ENCODE results near the gene PISD. TPM values are rescaled to one million over a fixed set of nuclear protein-coding genes. Genes with fewer than 3 reads are reported as not detected.

PISD gene
- total RNA-seq, 4 donors from 2014 or later: 21.4 to 34.0 (median 30.6) TPM

DNA sequence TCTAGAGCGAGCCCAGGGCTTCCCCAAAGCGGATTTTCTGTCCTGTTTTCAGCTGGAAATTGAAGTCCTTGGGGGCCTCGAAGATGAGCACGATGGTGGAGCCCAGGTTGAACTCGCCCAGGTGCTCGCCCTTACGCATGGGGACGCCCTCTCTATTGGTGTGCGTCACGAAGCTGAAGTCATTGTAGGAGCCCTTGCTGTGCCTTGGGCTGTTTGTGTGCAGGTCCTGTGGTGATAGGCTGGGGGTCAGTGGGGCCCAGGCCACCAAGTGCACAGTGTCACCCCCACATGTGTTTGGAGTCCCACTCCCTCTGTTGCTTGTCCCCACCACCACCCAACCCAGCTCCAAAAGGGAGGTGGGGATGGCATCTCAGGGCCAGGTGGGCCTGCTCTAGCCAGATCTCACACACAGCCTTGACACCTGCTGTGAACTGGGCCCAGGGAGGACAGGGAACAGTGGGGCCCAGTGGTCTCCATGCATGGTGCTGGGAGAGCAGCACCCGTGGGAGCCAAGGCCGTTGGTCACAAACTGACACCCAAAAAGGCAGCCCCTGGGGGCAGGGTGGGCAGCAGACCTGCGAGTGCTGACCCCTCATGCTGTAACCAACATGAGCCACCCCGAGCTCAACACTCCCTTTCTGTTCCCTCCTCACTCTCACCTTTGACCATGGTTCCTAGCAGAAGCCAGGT is 42.3 kb downstream of the PISD start:
- 85 to 95% methylated on average over 9 to 12 of the region's 14 CpGs for WGBS, 2 donors
- peaks cover 0 to 46% (median 5%) of the 10 kb centered on the region in 3 donors for H3K4me1 ChIP-seq
- H3K27ac ChIP-seq: no peak overlapping the region
- no peaks in the 10 kb centered on the region for H3K27me3 ChIP-seq
- TF ChIP-seq POLR2A (IDR thresholded peaks at IDR 0.05): no peak
- TF ChIP-seq, protein P1, sequence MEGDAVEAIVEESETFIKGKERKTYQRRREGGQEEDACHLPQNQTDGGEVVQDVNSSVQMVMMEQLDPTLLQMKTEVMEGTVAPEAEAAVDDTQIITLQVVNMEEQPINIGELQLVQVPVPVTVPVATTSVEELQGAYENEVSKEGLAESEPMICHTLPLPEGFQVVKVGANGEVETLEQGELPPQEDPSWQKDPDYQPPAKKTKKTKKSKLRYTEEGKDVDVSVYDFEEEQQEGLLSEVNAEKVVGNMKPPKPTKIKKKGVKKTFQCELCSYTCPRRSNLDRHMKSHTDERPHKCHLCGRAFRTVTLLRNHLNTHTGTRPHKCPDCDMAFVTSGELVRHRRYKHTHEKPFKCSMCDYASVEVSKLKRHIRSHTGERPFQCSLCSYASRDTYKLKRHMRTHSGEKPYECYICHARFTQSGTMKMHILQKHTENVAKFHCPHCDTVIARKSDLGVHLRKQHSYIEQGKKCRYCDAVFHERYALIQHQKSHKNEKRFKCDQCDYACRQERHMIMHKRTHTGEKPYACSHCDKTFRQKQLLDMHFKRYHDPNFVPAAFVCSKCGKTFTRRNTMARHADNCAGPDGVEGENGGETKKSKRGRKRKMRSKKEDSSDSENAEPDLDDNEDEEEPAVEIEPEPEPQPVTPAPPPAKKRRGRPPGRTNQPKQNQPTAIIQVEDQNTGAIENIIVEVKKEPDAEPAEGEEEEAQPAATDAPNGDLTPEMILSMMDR (IDR thresholded peaks at IDR 0.05): no peak
- no peak overlapping the region for H3K4me3 ChIP-seq
- no peak for DNase-seq
- H3K9me3 ChIP-seq: no peaks in the 10 kb centered on the region
- peaks cover 24 to 77% (median 31%) of the 10 kb centered on the region in 3 donors for H3K36me3 ChIP-seq
- intact Hi-C loops (cut with DNase I): no loop called here

DNA sequence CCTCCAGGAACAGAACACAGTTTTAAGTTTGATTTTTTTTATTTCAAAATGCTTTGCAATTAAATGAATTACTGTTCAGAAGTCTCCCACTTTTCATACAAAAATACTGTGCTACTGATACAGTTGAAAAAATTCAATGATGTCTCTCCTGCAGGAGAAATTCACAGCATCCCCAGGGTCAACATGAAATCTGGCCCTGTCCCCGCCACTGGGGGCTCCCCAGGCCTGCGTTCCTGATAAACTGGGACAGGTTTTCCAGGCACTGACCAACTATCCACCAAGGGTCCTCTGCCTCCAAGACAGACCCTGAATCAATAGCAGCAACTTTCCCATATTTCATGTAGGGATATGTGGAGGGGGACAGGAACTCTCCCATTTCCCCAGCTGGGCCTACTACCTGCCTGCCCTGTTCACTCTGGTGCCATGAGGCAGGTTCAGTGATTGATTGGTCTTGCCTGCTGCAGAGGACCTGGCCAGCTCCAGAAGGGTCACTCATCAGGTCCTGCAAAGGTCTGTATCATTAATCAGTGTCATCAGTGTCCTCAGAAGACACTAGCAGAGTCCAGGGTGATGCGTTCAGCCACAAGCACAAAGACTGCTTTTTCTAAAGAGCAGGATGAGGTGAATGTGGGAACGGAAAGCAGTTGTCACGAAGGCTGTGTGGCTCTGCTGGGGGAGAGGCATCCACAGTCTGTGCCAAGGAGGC is 43.4 kb downstream of the PISD start:
- WGBS, 2 donors: 84 to 88% methylated on average over 5 of the region's 5 CpGs
- peaks cover 24 to 73% (median 29%) of the 10 kb centered on the region in 3 donors for H3K36me3 ChIP-seq

DNA sequence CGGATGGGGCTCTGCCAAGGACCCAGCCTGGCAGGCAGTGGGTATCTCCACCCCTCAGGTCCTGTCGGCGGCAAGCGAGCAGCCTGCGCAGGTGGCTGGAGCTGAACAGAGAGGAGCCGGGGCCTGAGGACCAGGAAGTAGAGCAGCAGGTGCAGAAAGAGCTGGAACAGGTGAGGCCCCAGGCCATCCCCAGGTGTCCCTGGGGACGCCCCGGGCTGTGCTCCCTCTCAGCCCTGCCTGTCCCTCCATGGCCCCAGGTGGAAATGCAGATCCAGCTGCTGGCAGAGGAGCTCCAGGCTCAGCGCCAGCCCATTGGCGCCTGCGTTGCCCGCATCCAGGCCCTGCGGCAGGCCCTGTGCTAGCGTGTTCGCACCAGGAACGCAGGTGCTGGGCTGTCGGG is 44.0 kb downstream of the PISD start:
- no peak overlapping the region for H3K4me3 ChIP-seq
- peaks cover 0 to 40% (median 0%) of the 10 kb centered on the region in 3 donors for H3K4me1 ChIP-seq
- DNase-seq: no peak
- H3K9me3 ChIP-seq: no peaks in the 10 kb centered on the region
- H3K27ac ChIP-seq: no peak overlapping the region
- peaks cover 24 to 69% (median 28%) of the 10 kb centered on the region in 3 donors for H3K36me3 ChIP-seq
- intact Hi-C loops (cut with DNase I): no loop called here
- no peaks in the 10 kb centered on the region for H3K27me3 ChIP-seq
- WGBS, 2 donors: 33 to 64% methylated on average over 7 to 11 of the region's 17 CpGs
- no peak for TF ChIP-seq POLR2A (IDR thresholded peaks at IDR 0.05)
- TF ChIP-seq, protein P1 (IDR thresholded peaks at IDR 0.05): no peak

More for the DNA sequence above, 43.4 kb downstream of the PISD start:
- TF ChIP-seq, protein P1 (IDR thresholded peaks at IDR 0.05): no peak
- TF ChIP-seq POLR2A (IDR thresholded peaks at IDR 0.05): no peak
- Histone ChIP-seq H3K4me1 (peaks cover 0 to 45% (median 0%) of the 10 kb centered on the region in 3 donors), H3K9me3 (no peaks in the 10 kb centered on the region), H3K27me3 (no peaks in the 10 kb centered on the region), H3K27ac (no peak overlapping the region), H3K4me3 (no peak overlapping the region)
- intact Hi-C loops (cut with DNase I): no loop called here
- no peak for DNase-seq

DNA sequence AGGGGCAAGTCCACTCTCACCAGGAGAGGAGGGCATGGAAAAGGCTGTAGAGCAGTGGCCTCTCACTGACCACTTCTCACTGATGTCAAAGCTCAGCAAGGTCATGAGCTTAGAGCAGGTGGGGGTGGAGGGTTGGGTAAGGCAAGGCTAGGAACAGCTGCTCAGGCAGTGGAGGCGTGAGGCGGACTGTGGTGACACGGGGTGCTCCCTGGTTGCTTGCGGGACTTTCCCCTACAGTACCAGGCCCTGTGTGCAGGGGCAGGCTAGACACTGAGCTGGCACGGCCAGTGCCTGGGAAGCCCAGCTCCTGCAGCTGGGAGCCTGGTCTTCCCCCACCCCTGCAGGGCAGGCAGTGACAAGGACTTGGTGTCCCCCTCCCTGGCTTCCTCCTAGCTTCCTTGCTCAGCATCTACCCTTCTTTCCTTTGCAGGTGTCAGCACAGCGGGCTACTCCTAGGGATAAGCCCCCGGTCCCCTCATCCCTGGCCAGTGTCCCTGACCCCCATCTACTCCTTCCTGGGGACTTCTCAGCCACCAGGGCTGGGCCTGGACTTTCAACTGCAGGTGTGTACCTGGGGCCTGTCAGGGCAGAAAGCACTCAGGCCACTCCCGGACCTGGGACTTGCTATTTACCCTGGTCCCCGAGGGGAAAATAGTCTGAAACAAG is 45.6 kb downstream of the PISD start:
- DNase-seq: no peak
- Histone ChIP-seq H3K27ac (no peak overlapping the region), H3K9me3 (no peaks in the 10 kb centered on the region), H3K36me3 (peaks cover 24 to 60% (median 25%) of the 10 kb centered on the region in 3 donors), H3K27me3 (no peaks in the 10 kb centered on the region), H3K4me3 (no peak overlapping the region), H3K4me1 (peaks cover 0 to 40% (median 0%) of the 10 kb centered on the region in 3 donors)
- 70 to 80% methylated on average over 5 to 7 of the region's 9 CpGs for WGBS, 2 donors
- intact Hi-C loops (cut with DNase I): no loop called here
- TF ChIP-seq, protein P1 (IDR thresholded peaks at IDR 0.05): no peak
- TF ChIP-seq POLR2A (IDR thresholded peaks at IDR 0.05): no peak

DNA sequence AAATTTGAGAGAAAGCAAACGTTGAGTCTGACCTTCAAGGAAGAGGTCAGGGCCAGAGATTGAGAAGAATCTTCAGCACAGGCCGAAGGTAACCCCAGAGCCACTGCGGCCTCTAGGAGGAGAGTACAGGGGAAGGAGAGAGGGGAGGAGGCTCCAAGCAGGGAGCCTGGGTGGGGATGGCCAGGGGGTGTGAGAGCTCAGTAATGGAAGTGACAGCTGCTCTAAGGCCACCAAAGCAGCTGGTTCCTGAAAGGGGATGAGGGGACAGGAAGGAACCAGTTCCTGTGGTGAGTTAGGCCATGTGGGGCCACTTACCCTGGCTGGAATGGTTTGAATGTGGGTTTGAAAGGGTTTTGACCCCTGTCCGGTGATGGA is 46.1 kb downstream of the PISD start:
- intact Hi-C loops (cut with DNase I): no loop called here
- no peaks in the 10 kb centered on the region for H3K9me3 ChIP-seq
- DNase-seq: no peak
- H3K4me3 ChIP-seq: no peak overlapping the region
- H3K27me3 ChIP-seq: no peaks in the 10 kb centered on the region
- peak overlapping the region in 1 of 4 donors; percentile 5 for H3K27ac ChIP-seq
- H3K36me3 ChIP-seq: peaks cover 20 to 60% (median 21%) of the 10 kb centered on the region in 3 donors
- 66 to 74% methylated on average over 3 to 4 of the region's 4 CpGs for WGBS, 2 donors
- H3K4me1 ChIP-seq: peaks cover 0 to 42% (median 0%) of the 10 kb centered on the region in 3 donors
- TF ChIP-seq POLR2A (IDR thresholded peaks at IDR 0.05): no peak
- TF ChIP-seq, protein P1 (IDR thresholded peaks at IDR 0.05): no peak

Data from esophagus squamous epithelium (tissue), 5 donors.